ENCODE results near the gene SF3A1. TPM values are rescaled to one million over a fixed set of nuclear protein-coding genes. Genes with fewer than 3 reads are reported as not detected.

SF3A1 gene
- total and polyA plus RNA-seq, 9 of the 15 experiments (the other 6 are each of a cell fraction or from before 2014, with no cell fraction given), result 6.7 to 228 (median 13.0) TPM

- TF ChIP-seq ZNF277 (CRISPR knock-in tag; IDR thresholded peaks at IDR 0.05; ENCODE audit: borderline replicate concordance) (no peak), HDAC2 (IDR thresholded peaks at IDR 0.05) (no peak), ZNF354B (CRISPR knock-in tag; IDR thresholded peaks at IDR 0.05) (no peak), RBM34 (IDR thresholded peaks at IDR 0.05; ENCODE audit: borderline replicate concordance, insufficient read depth, low read length) (no peak), MED1 (CRISPR knock-in tag; IDR thresholded peaks at IDR 0.05; ENCODE audit: borderline replicate concordance) (no peak), ZNF263 (CRISPR knock-in tag; IDR thresholded peaks at IDR 0.05; ENCODE audit: borderline replicate concordance) (no peak), ZFPM2 (CRISPR knock-in tag; IDR thresholded peaks at IDR 0.05) (no peak), BMI1 (IDR thresholded peaks at IDR 0.05; ENCODE audit: low read length) (no peak), ZMIZ1 (IDR thresholded peaks at IDR 0.05; ENCODE audit: low read depth in 2 of 2, low read length in 2 of 2) (no peak), ZNF445 (CRISPR knock-in tag; IDR thresholded peaks at IDR 0.05; ENCODE audit: low read depth) (no peak)
- TF ChIP-seq, protein P1, sequence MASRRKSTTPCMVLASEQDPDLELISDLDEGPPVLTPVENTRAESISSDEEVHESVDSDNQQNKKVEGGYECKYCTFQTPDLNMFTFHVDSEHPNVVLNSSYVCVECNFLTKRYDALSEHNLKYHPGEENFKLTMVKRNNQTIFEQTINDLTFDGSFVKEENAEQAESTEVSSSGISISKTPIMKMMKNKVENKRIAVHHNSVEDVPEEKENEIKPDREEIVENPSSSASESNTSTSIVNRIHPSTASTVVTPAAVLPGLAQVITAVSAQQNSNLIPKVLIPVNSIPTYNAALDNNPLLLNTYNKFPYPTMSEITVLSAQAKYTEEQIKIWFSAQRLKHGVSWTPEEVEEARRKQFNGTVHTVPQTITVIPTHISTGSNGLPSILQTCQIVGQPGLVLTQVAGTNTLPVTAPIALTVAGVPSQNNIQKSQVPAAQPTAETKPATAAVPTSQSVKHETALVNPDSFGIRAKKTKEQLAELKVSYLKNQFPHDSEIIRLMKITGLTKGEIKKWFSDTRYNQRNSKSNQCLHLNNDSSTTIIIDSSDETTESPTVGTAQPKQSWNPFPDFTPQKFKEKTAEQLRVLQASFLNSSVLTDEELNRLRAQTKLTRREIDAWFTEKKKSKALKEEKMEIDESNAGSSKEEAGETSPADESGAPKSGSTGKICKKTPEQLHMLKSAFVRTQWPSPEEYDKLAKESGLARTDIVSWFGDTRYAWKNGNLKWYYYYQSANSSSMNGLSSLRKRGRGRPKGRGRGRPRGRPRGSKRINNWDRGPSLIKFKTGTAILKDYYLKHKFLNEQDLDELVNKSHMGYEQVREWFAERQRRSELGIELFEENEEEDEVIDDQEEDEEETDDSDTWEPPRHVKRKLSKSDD (conservative IDR thresholded peaks at IDR 0.05; ENCODE audit: low read length), result no peak
Observed at GRCh38 chr22:30358541-30358940, 1.8 kb upstream of the SF3A1 start (continued).

Data from K562 (cell line).